Hepatic stellate cell (primary cell): ENCODE results near the gene GABBR1.

Experiments
- DNase-seq: peaks from one replicate; pipeline ENCODE4 v3.0.0; 2011; ENCODE audit warnings: low spot score

The GABBR1 gene

GRCh38 chr6:29653452-29654038 is 20.6 kb upstream of the GABBR1 start:
- DNase-seq = peak; percentile 62

GRCh38 chr6:29652198-29652584 is 19.2 kb upstream of the GABBR1 start:
- no peak for DNase-seq

GRCh38 chr6:29651413-29652197 is 18.6 kb upstream of the GABBR1 start:
- peak; percentile 65 for DNase-seq

GRCh38 chr6:29649701-29650673 is 17.0 kb upstream of the GABBR1 start:
- DNase-seq = peak; percentile 97

GRCh38 chr6:29647927-29648642 is 15.1 kb upstream of the GABBR1 start:
- peak; percentile 60 for DNase-seq

- DNase-seq = no peak
These were observed 8.6 kb upstream of the GABBR1 start for GRCh38 chr6:29641430-29642148.

- no peak for DNase-seq
These were observed 4.3 kb upstream of the GABBR1 start for GRCh38 chr6:29637247-29637646.

- DNase-seq = no peak
These were observed 537 bp upstream of the GABBR1 start for GRCh38 chr6:29633534-29633905.

- DNase-seq = peak; percentile 68
These were observed 887 bp downstream of the GABBR1 start for GRCh38 chr6:29631860-29632731.

- no peak for DNase-seq
These were observed 1.7 kb downstream of the GABBR1 start for GRCh38 chr6:29631209-29631810.

- DNase-seq = no peak
These were observed 2.7 kb downstream of the GABBR1 start for GRCh38 chr6:29630315-29630714.

- no peak for DNase-seq
These were observed 3.4 kb downstream of the GABBR1 start for GRCh38 chr6:29629571-29629970.

- peak; percentile 91 for DNase-seq
These were observed 4.3 kb downstream of the GABBR1 start for GRCh38 chr6:29628419-29629281.

GRCh38 chr6:29627755-29628418 is 5.1 kb downstream of the GABBR1 start:
- peak; percentile 91 for DNase-seq

- DNase-seq = no peak
These were observed 5.8 kb downstream of the GABBR1 start for GRCh38 chr6:29626948-29627754.

GRCh38 chr6:29625337-29625930 is 7.5 kb downstream of the GABBR1 start:
- DNase-seq = no peak

- DNase-seq = no peak
These were observed 8.4 kb downstream of the GABBR1 start for GRCh38 chr6:29624520-29624961.
